Measurements from ENCODE around the gene EGFL6. TPM values are rescaled to one million over a fixed set of nuclear protein-coding genes. Genes with fewer than 3 reads are reported as not detected.

The EGFL6 gene
- total RNA-seq, 1 experiment from 2014 or later, result not detected

- DNase-seq, result no peak
- H3K36me3 ChIP-seq (ENCODE audit: low read depth, low read length), result no peaks in the 10 kb centered on the region
- no peak overlapping the region for H3K27ac ChIP-seq (ENCODE audit: low read length)
- no peak overlapping the region for H3K4me2 ChIP-seq (ENCODE audit: low read length)
- no peak overlapping the region for H2AFZ ChIP-seq (ENCODE audit: low read length)
- peaks cover 5% of the 10 kb centered on the region for H3F3A ChIP-seq (ENCODE audit: low read length, unreplicated experiment)
- no peak for ATAC-seq
- H3K9me3 ChIP-seq (ENCODE audit: low read length), result no peaks in the 10 kb centered on the region
- CTCF ChIA-PET, result no interaction called here
- H3K9ac ChIP-seq (ENCODE audit: low read length), result no peak overlapping the region
- H3K79me2 ChIP-seq (ENCODE audit: low read length), result no peaks in the 10 kb centered on the region
- H3K27me3 ChIP-seq (ENCODE audit: low read length), result no peaks in the 10 kb centered on the region
- peaks cover 33% of the 10 kb centered on the region for H3K4me1 ChIP-seq (ENCODE audit: insufficient read depth, low read length)
- no peaks in the 10 kb centered on the region for H3K9me2 ChIP-seq (replicated peaks; ENCODE audit: low read length)
- no peak for TF ChIP-seq CTCF (conservative IDR thresholded peaks at IDR 0.05; ENCODE audit: low read depth, low read length)
- no peak for TF ChIP-seq EZH2phosphoT487 (IDR thresholded peaks at IDR 0.05; ENCODE audit: borderline replicate concordance, low read length)
- no peak for TF ChIP-seq EZH2 (IDR thresholded peaks at IDR 0.05; ENCODE audit: low read length, unreplicated experiment)
- intact Hi-C loops (cut with micrococcal nuclease), result loop anchor here (10.0 kb wide), 1 partner anchor 681 kb away; the partner anchor contains the start of gene TMSB4X
- POLR2A ChIA-PET (ENCODE audit: unreplicated experiment), result no interaction called here
- H4K20me1 ChIP-seq (ENCODE audit: low read length), result no peaks in the 10 kb centered on the region
- BruUV-seq (replicated peaks), result no TSS peak
- no peak overlapping the region for H3K4me3 ChIP-seq (ENCODE audit: low read length)
Measured at GRCh38 chrX:13655674-13656073, 86.3 kb downstream of the EGFL6 start.

GRCh38 chrX:13658602-13659001 is 89.2 kb downstream of the EGFL6 start:
- Histone ChIP-seq H2AFZ (ENCODE audit: low read length) (peak overlapping the region; percentile 74), H3K36me3 (ENCODE audit: low read depth, low read length) (no peaks in the 10 kb centered on the region), H3K4me2 (ENCODE audit: low read length) (peak overlapping the region; percentile 42; the same call in 1 of the 2 replicates), H3K9me2 (replicated peaks; ENCODE audit: low read length) (no peaks in the 10 kb centered on the region), H3K27me3 (ENCODE audit: low read length) (no peaks in the 10 kb centered on the region), H4K20me1 (ENCODE audit: low read length) (no peaks in the 10 kb centered on the region), H3K4me1 (ENCODE audit: insufficient read depth, low read length) (peaks cover 17% of the 10 kb centered on the region), H3K79me2 (ENCODE audit: low read length) (no peaks in the 10 kb centered on the region), H3K27ac (ENCODE audit: low read length) (0 out of 2 replicates have a peak overlapping the region, but pooled peaks have one; percentile 2), H3K9ac (ENCODE audit: low read length) (no peak overlapping the region), H3K9me3 (ENCODE audit: low read length) (no peaks in the 10 kb centered on the region), H3K4me3 (ENCODE audit: low read length) (peak overlapping the region; percentile 43; the same call in 1 of the 2 replicates), H3F3A (ENCODE audit: low read length, unreplicated experiment) (peaks cover under 1% of the 10 kb centered on the region)
- DNase-seq, result peak; percentile 75
- POLR2A ChIA-PET (ENCODE audit: unreplicated experiment), result no interaction called here
- ATAC-seq, result peak; percentile 59; the same call in 1 of the 2 replicates
- BruUV-seq (replicated peaks), result no TSS peak
- intact Hi-C loops (cut with micrococcal nuclease), result loop anchor here (1.0 to 10.0 kb wide), 4 partner anchors 32 to 684 kb away; partner anchors contain the start of gene TMSB4X
- TF ChIP-seq CTCF (conservative IDR thresholded peaks at IDR 0.05; ENCODE audit: low read depth, low read length) (peak; percentile 84), EZH2 (IDR thresholded peaks at IDR 0.05; ENCODE audit: low read length, unreplicated experiment) (no peak)
- CTCF ChIA-PET, result no interaction called here

- DNase-seq (peak; percentile 43), ATAC-seq (peak; percentile 38; the same call in 1 of the 2 replicates)
- BruUV-seq (replicated peaks), result no TSS peak
- H3K27ac ChIP-seq (ENCODE audit: low read length), result 0 out of 2 replicates have a peak overlapping the region, but pooled peaks have one; percentile 2
- intact Hi-C loops (cut with micrococcal nuclease), result loop anchor here (10.0 kb wide), 1 partner anchor 684 kb away; the partner anchor contains the start of gene TMSB4X
- H2AFZ ChIP-seq (ENCODE audit: low read length), result peak overlapping the region; percentile 74
- H3K9ac ChIP-seq (ENCODE audit: low read length), result no peak overlapping the region
- POLR2A ChIA-PET (ENCODE audit: unreplicated experiment), result no interaction called here
- peak overlapping the region; percentile 43; the same call in 1 of the 2 replicates for H3K4me3 ChIP-seq (ENCODE audit: low read length)
- no peaks in the 10 kb centered on the region for H3F3A ChIP-seq (ENCODE audit: low read length, unreplicated experiment)
- peak overlapping the region; percentile 42; the same call in 1 of the 2 replicates for H3K4me2 ChIP-seq (ENCODE audit: low read length)
- H3K9me3 ChIP-seq (ENCODE audit: low read length), result no peaks in the 10 kb centered on the region
- peaks cover 12% of the 10 kb centered on the region for H3K4me1 ChIP-seq (ENCODE audit: insufficient read depth, low read length)
- TF ChIP-seq EZH2phosphoT487 (IDR thresholded peaks at IDR 0.05; ENCODE audit: borderline replicate concordance, low read length), result no peak
- H3K79me2 ChIP-seq (ENCODE audit: low read length), result no peaks in the 10 kb centered on the region
- H3K36me3 ChIP-seq (ENCODE audit: low read depth, low read length), result no peaks in the 10 kb centered on the region
- no peaks in the 10 kb centered on the region for H4K20me1 ChIP-seq (ENCODE audit: low read length)
- CTCF ChIA-PET, result no interaction called here
- no peaks in the 10 kb centered on the region for H3K27me3 ChIP-seq (ENCODE audit: low read length)
- no peaks in the 10 kb centered on the region for H3K9me2 ChIP-seq (replicated peaks; ENCODE audit: low read length)
Measured at GRCh38 chrX:13659063-13659462, 89.7 kb downstream of the EGFL6 start.

All from PC-3 (cell line).